Nasal cavity respiratory epithelium epithelial cell of viscerocranial mucosa (primary cell): ENCODE data around the gene ADM. TPM values are rescaled to one million over a fixed set of nuclear protein-coding genes. Genes with fewer than 3 reads are reported as not detected.

Experiments used
- total RNA-seq: library from RNA; depleted of rRNA; stranded (reverse); fragments of >200 nt; gene quantifications from 2 replicates; pipeline ENCODE4 v1.2.3, GENCODE V29; 2014

The ADM gene, protein sequence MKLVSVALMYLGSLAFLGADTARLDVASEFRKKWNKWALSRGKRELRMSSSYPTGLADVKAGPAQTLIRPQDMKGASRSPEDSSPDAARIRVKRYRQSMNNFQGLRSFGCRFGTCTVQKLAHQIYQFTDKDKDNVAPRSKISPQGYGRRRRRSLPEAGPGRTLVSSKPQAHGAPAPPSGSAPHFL
- total RNA-seq: 127 and 150 TPM in 2 replicates

DNA sequence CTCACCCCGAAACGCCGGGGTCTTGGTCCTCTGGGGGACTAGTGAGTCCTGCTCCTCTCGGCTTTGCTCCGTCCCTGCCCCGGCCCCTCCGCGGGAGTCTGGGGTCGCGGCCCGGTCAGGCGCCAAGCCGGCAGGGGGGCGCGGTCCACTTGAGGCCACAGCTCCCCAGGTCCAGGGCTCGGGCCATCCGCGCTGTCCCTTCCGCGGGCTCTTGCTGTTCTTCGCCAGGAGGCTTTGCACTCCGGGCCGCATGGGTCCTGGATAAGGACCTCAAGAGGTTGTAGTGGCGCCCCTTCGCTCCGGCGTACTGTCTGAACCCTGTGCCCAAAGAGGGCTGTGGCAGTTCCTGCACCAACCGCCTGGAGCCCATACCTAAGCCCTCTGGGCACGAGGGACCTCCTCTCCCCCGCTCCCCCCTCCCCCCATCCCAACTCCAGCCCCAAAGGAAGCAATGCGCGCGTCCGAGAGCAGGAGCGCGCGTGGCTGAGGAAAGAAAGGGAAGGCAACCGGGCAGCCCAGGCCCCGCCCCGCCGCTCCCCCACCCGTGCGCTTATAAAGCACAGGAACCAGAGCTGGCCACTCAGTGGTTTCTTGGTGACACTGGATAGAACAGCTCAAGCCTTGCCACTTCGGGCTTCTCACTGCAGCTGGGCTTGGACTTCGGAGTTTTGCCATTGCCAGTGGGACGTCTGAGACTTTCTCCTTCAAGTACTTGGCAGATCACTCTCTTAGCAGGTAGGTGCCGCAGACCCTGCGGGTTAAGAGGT, at the start of gene ADM:
ADM (plus strand) TSS at position 579 of the 767 bp plus-strand sequence. CDS start 628 bp downstream, outside the sequence.

DNA sequence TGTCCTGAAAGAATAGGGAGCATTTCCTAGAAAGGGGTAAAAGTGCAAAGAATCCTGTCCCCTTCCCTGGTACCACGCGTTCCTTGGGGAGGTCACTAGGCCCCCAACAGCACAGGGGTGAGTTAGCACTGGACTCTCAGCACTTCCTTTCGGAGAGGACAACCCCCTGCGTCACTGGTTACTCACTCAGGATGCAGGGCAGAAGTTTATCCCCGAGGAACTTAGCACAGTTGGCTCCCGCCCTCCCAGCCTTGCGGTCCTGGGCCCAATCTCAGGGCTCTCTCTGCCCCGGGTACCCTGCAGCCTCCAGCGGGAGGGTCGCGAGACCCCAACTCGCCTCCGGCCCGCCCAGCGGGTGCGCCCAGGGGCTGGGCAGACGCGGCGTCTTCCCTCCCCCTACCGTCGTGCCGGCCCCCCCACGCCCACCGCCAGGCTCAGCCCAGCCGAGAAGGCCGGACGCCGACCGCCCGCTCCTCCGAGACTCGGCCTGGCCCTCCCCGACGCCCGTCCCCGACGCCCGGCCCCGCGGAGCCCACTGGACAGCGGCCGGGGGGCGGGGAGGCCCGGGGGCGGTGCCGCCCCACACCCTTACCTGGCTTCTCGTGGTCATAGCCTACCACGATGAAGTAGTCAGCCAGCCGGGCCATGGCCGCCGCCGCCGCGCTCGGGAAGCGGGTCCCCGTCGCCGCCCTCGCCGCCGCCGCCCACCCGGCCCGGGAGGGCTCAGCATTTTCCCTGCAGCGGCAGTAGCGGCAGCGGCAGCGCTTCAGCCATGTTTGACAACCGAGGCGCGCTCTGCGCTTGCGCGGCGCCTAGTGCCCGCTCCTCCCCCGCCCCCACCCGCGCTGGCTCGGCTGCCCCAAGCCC, 11.2 kb upstream of the ADM start, which contains the start of gene SBF2:
SBF2 (minus strand) TSS at position 797 of the 867 bp plus-strand sequence; CDS start at position 647, 150 bp downstream.

Other genes with a start within 250 kb of the ADM start
- gene SBF2, start 10.9 kb upstream of the ADM start, total RNA-seq: 29.4 and 46.1 TPM in 2 replicates
- 8.0 and 11.6 TPM in 2 replicates for gene AMPD3, start 150.2 kb downstream of the ADM start, total RNA-seq
- gene RNF141, start 236.1 kb downstream of the ADM start, total RNA-seq: 62.7 and 98.1 TPM in 2 replicates